Panc1 (cell line): ENCODE data around the gene EXOC6B. TPM values are rescaled to one million over a fixed set of nuclear protein-coding genes. Genes with fewer than 3 reads are reported as not detected.

Experiments used
- ATAC-seq: fragments of 200-7000 bp; cut with Tn5 transposase; 2 replicates; pipeline ENCODE4 v1.9.1; 2020; ENCODE audit warnings: mild to moderate bottlenecking, moderate library complexity
- BruUV-seq: library from RNA; stranded (reverse); fragments of 400-500 nt; replicated peaks from 2 replicates; lab custom pipeline; 2021; lab: Mats Ljungman, UMichigan
- CTCF ChIA-PET: fragments of 300-600 bp; sonication (Branson Sonifier 250); formaldehyde crosslinking; loops from one replicate; lab custom pipeline; 2022; ENCODE audit warnings: antibody characterized with exemption; lab: Charles Lee
- POLR2A ChIA-PET: fragments of 300-600 bp; sonication (Branson Sonifier 250); formaldehyde crosslinking; loops from one replicate; lab custom pipeline; 2022; ENCODE audit warnings: antibody characterized with exemption; lab: Charles Lee
- DNase-seq: peaks from one replicate; pipeline ENCODE4 v3.0.0-alpha.2; 2010; ENCODE audit warnings: low read depth, low spot score
- H3K27ac ChIP-seq: 2 replicates; pipeline ENCODE4 v1.5.1; 2011; ENCODE audit warnings: mild to moderate bottlenecking, low read length, inconsistent platforms
- H3K27me3 ChIP-seq: fragments of 200-500 bp; sonication (Bioruptor generic); 2 replicates; pipeline ENCODE4 v1.6.0; 2014; ENCODE audit warnings: low read length, inconsistent platforms; ENCODE audit not compliant: control insufficient read depth, insufficient read depth
- H3K36me3 ChIP-seq: fragments of 200-500 bp; sonication (Bioruptor generic); 2 replicates; pipeline ENCODE4 v1.5.1; 2014; ENCODE audit warnings: inconsistent platforms, mild to moderate bottlenecking, low read length, moderate library complexity; ENCODE audit not compliant: control insufficient read depth, insufficient read depth
- H3K4me1 ChIP-seq: 2 replicates; pipeline ENCODE4 v1.5.1; 2011; ENCODE audit warnings: inconsistent platforms, mild to moderate bottlenecking, low read length, moderate library complexity; ENCODE audit not compliant: control insufficient read depth, insufficient read depth
- H3K4me3 ChIP-seq, 2 experiments: 2 replicates each; pipeline ENCODE4 v1.5.1; 2011 to 2012; ENCODE audit warnings: low read depth in 2 of 2, low read length in 2 of 2, mild to moderate bottlenecking in 2 of 2, inconsistent platforms in 1 of 2, moderate library complexity in 1 of 2
- H3K9me3 ChIP-seq: fragments of 200-500 bp; sonication (Bioruptor generic); 2 replicates; pipeline ENCODE4 v1.5.1; 2014; ENCODE audit warnings: low read depth, mild to moderate bottlenecking, inconsistent platforms, low read length, moderate library complexity; ENCODE audit not compliant: control insufficient read depth, insufficient read depth
- CTCF ChIP-seq: fragments of 450-650 bp; IDR thresholded peaks from 2 replicates; pipeline ENCODE4 v1.5.1; 2017; ENCODE audit warnings: mild to moderate bottlenecking
- POLR2AphosphoS5 ChIP-seq: IDR thresholded peaks from 2 replicates; pipeline ENCODE4 v1.6.1; 2012; ENCODE audit warnings: mild to moderate bottlenecking, low read depth, low read length, moderate library complexity
- REST ChIP-seq, 2 experiments: IDR thresholded peaks; 2 replicates each; pipeline ENCODE4 v1.6.1; 2011 to 2012; ENCODE audit warnings: low read depth in 2 of 2, control low read depth in 1 of 2, low read length in 1 of 2, mild to moderate bottlenecking in 1 of 2, moderate library complexity in 1 of 2; ENCODE audit not compliant: insufficient read depth in 1 of 2
- SIN3A ChIP-seq: IDR thresholded peaks from 2 replicates; pipeline ENCODE4 v1.6.1; 2012; ENCODE audit warnings: low read depth, mild to moderate bottlenecking, low read length, moderate library complexity, borderline replicate concordance; ENCODE audit not compliant: insufficient read depth
- TCF7L2 ChIP-seq: IDR thresholded peaks from 2 replicates; pipeline ENCODE4 v1.6.1; 2011; ENCODE audit warnings: mild to moderate bottlenecking, low read depth, low read length, inconsistent platforms
- in situ Hi-C: cut with HindIII; loops from 2 replicates; pipeline ENCODE4 v1.10.0; 2016; ENCODE audit warnings: low sequenced_read_pairs, low pct_unique_long_range_greater_than_20kb
- intact Hi-C: fragments of 100-400 bp; cut with micrococcal nuclease; formaldehyde crosslinking; loops from one replicate; pipeline ENCODE4 v1.10.0; 2022; ENCODE audit not compliant: unreplicated experiment
- total RNA-seq: library from RNA; stranded (reverse); gene quantifications from one replicate; pipeline ENCODE4 v1.2.1, GENCODE V29; 2021; ENCODE audit not compliant: unreplicated experiment

EXOC6B gene
- total RNA-seq, 1 experiment from 2014 or later, result 23.2 TPM

- TF ChIP-seq REST (IDR thresholded peaks at IDR 0.05; ENCODE audit: insufficient read depth in 1 of 2, low read depth in 2 of 2, low read length in 1 of 2) (no peak), CTCF (no peak), POLR2AphosphoS5 (no peak), SIN3A (no peak), TCF7L2 (no peak)
- no peaks in the 10 kb centered on the region for H3K36me3 ChIP-seq
- H3K9me3 ChIP-seq, result no peaks in the 10 kb centered on the region
- ATAC-seq, result no peak
- no peak for DNase-seq
- no peaks in the 10 kb centered on the region for H3K4me1 ChIP-seq
- H3K27me3 ChIP-seq, result no peaks in the 10 kb centered on the region
- no peak overlapping the region for H3K27ac ChIP-seq
- H3K4me3 ChIP-seq, result no peak overlapping the region
- POLR2A ChIA-PET, result no interaction called here
- BruUV-seq, result no TSS peak
- intact Hi-C loops, result no loop called here
- CTCF ChIA-PET, result no interaction called here
- in situ Hi-C loops, result no loop called here
Observed at GRCh38 chr2:72722492-72723070, 103.3 kb downstream of the EXOC6B start.

GRCh38 chr2:72719416-72719815 is 106.4 kb downstream of the EXOC6B start:
- no TSS peak for BruUV-seq

More at GRCh38 chr2:72719416-72719815, 106.4 kb downstream of the EXOC6B start:
- Histone ChIP-seq H3K9me3 (no peaks in the 10 kb centered on the region), H3K27ac (no peak overlapping the region), H3K27me3 (no peaks in the 10 kb centered on the region), H3K4me3 (no peak overlapping the region), H3K4me1 (no peaks in the 10 kb centered on the region), H3K36me3 (no peaks in the 10 kb centered on the region)
- intact Hi-C loops (no loop called here), in situ Hi-C loops (no loop called here)
- ATAC-seq (no peak), DNase-seq (no peak)
- ChIA-PET CTCF (no interaction called here), POLR2A (no interaction called here)
- TF ChIP-seq CTCF (no peak), REST (IDR thresholded peaks at IDR 0.05; ENCODE audit: insufficient read depth in 1 of 2, low read depth in 2 of 2, low read length in 1 of 2) (no peak), TCF7L2 (no peak), SIN3A (no peak)
